Astrocyte (in vitro differentiated cells and primary cell): ENCODE data around the gene NFILZ.

Experiments used
- CTCF ChIP-seq: IDR thresholded peaks from 2 replicates; pipeline ENCODE4 v1.5.1; 2011; ENCODE audit warnings: low read depth, mild to moderate bottlenecking, inconsistent platforms, low read length, moderate library complexity; ENCODE audit not compliant: insufficient read depth
- EZH2 ChIP-seq: IDR thresholded peaks from 2 replicates; pipeline ENCODE4 v1.6.1; 2012; ENCODE audit warnings: mild to moderate bottlenecking, low read length, inconsistent platforms; ENCODE audit not compliant: insufficient read depth

GRCh38 chr19:8616861-8617260 is 13.6 kb upstream of the NFILZ start:
- TF ChIP-seq CTCF (no peak), EZH2 (no peak)
